Uterus (tissue), 2 donors: ENCODE measurements around the gene ARAP2.

ENCODE experiments used
- POLR2A ChIP-seq, 2 donors: fragments of 450-650 bp; IDR thresholded peaks; one replicate each; pipeline ENCODE4 v1.6.1; 2016; ENCODE audit warnings: antibody characterized with exemption in 2 of 2, mild to moderate bottlenecking in 1 of 2, moderate library complexity in 1 of 2
- TF ChIP-seq, protein P1 (sequence below), 4 experiments: fragments of 200-600 bp in 2 of 4; fragments of 450-650 bp in 2 of 4; sonication (generic) in 2 of 4; IDR thresholded peaks; one replicate each; pipeline ENCODE4 v1.5.1; 2016 to 2019; ENCODE audit warnings: antibody characterized with exemption in 4 of 4, mild to moderate bottlenecking in 2 of 4, moderate library complexity in 1 of 4

DNA sequence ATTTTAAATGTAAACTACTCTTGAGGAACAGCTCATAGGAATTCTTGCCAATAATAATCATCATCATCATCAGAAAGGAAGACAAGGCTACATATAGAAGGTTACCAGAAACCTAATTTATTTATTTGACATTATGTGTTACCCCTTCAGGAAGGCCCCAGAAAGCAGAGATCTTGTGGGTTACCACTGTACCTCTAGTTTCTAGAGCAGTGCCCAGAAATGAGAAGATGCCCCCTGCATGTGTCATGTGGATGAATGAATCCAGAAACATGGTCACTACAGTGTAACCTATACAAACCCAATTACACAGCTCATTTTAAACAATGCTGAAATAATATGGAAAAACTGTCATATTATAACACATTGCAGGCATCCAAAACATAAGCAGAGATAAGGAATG, 70.4 kb downstream of the ARAP2 start:
- TF ChIP-seq, protein P1, sequence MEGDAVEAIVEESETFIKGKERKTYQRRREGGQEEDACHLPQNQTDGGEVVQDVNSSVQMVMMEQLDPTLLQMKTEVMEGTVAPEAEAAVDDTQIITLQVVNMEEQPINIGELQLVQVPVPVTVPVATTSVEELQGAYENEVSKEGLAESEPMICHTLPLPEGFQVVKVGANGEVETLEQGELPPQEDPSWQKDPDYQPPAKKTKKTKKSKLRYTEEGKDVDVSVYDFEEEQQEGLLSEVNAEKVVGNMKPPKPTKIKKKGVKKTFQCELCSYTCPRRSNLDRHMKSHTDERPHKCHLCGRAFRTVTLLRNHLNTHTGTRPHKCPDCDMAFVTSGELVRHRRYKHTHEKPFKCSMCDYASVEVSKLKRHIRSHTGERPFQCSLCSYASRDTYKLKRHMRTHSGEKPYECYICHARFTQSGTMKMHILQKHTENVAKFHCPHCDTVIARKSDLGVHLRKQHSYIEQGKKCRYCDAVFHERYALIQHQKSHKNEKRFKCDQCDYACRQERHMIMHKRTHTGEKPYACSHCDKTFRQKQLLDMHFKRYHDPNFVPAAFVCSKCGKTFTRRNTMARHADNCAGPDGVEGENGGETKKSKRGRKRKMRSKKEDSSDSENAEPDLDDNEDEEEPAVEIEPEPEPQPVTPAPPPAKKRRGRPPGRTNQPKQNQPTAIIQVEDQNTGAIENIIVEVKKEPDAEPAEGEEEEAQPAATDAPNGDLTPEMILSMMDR (IDR thresholded peaks at IDR 0.05): no peak
- no peak for TF ChIP-seq POLR2A (IDR thresholded peaks at IDR 0.05)
